ENCODE measurements around the gene LRIT3. TPM values are rescaled to one million over a fixed set of nuclear protein-coding genes. Genes with fewer than 3 reads are reported as not detected.
"Not testable (repeated sequence)": the region's sequence is repeated elsewhere in the genome, so short reads cannot be mapped to it uniquely, and the experiment has no call there.

Gene LRIT3
- polyA plus RNA-seq, 6 donors from 2014 or later, result not detected

DNA sequence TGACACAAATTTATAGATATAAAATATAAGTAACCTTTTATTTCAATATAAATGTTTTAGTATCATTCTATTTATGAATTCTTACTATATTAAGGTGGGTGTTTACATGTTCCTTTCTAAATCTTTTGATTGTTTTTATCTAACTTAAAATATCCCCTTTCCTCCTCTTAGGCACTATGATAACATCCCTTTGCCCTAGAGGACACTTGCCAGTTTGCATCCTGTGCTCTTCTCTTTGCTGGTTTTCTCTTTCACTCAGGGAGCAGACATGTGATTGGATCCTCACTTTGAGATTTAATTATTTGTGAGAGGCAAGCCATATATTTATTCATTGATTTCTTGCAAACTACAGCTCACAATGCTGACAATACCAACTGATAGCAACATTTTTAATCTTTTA is 16.2 kb downstream of the LRIT3 start:
- no peaks in the 10 kb centered on the region for H3K4me1 Mint-ChIP-seq
- DNase-seq (no peak), ATAC-seq (ENCODE audit: low read depth in 2 of 2) (no peak)
- no peaks in the 10 kb centered on the region for H3K27me3 Mint-ChIP-seq
- H3K27ac Mint-ChIP-seq, result peak overlapping the region in 1 of 6 donors; percentile 6
- H3K4me3 Mint-ChIP-seq, result no peak overlapping the region
- peaks cover 0 to 25% (median 17%) of the 10 kb centered on the region in 7 donors for H3K9me3 Mint-ChIP-seq
- H3K36me3 Mint-ChIP-seq, result no peaks in the 10 kb centered on the region

GRCh38 chr4:109870061-109870460 is 22.2 kb downstream of the LRIT3 start:
- no peaks in the 10 kb centered on the region for H3K4me1 Mint-ChIP-seq
- H3K27ac Mint-ChIP-seq, result no peak overlapping the region
- DNase-seq (no peak), ATAC-seq (ENCODE audit: low read depth in 2 of 2) (no peak)
- no peaks in the 10 kb centered on the region for H3K27me3 Mint-ChIP-seq
- H3K4me3 Mint-ChIP-seq, result no peak overlapping the region
- no peaks in the 10 kb centered on the region for H3K36me3 Mint-ChIP-seq
- H3K9me3 Mint-ChIP-seq, result peaks cover 0 to 2% (median 0%) of the 10 kb centered on the region in 7 donors

DNA sequence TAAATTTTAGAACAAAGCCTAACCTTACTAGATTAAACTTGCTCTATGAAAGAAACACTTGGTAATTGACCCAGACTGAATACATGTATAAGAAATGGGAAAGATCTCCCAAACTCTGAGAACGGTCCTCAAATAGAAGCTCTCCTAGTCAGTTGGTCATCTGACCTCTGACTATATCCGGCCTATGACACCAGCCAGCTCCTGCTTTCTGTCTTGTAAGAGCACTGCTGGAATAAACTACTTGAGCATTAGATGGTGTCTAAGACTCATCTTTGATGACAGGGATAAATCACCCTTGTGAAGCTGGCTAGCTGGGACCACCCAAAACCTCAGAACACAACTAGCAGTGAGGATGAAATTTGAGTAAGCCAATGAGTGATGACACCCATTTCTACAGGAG is 24.2 kb downstream of the LRIT3 start:
- Mint-ChIP-seq H3K9me3 (peaks cover 0 to 4% (median 0%) of the 10 kb centered on the region in 7 donors), H3K4me3 (no peak overlapping the region), H3K4me1 (no peaks in the 10 kb centered on the region), H3K27ac (peak overlapping the region in 1 of 6 donors; percentile 9), H3K27me3 (no peaks in the 10 kb centered on the region), H3K36me3 (no peaks in the 10 kb centered on the region)
- no peak for DNase-seq
- no peak for ATAC-seq (ENCODE audit: low read depth in 2 of 2)

DNA sequence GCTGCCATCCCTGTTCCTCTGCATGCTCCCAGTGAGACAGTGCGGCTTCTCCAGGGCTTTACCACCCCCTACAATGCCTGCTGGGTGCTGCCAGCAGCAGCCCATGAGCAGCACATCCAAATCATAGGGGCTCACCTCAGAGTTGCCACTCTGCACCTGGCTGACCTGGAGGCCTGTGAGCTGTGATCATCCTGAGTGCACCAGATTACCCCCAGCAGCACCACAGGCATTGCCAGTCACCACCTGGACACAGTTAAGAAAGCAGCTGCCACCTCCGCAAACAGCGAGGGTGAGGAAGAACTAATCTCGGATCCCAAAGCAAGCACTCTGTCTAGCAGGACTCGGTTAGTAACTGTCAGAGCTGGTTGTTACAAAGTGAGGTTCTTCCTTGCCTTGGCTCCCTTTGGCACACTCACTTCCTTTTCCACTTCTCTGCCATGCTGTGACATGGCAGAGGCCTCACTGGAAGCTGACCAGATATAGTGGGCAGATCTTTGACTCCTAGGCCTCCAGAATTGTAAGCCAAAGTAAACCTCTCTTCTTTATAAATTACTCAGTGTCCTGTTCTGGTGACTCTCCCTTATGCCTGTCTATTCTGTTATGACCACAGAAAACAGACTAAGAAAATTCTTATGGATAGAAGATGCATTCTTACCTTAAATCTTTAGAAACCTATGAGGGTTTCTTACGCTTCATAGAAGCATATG is 25.2 kb downstream of the LRIT3 start:
- no peak for ATAC-seq (ENCODE audit: low read depth in 2 of 2)
- Mint-ChIP-seq H3K36me3 (no peaks in the 10 kb centered on the region), H3K9me3 (peaks cover 0 to 4% (median 0%) of the 10 kb centered on the region in 7 donors)

GRCh38 chr4:109873791-109874514 is 26.0 kb downstream of the LRIT3 start:
- Mint-ChIP-seq H3K9me3 (peaks cover 0 to 4% (median 0%) of the 10 kb centered on the region in 7 donors), H3K4me3 (no peak overlapping the region), H3K27me3 (peaks cover 0 to 8% (median 0%) of the 10 kb centered on the region in 3 donors), H3K36me3 (no peaks in the 10 kb centered on the region), H3K27ac (no peak overlapping the region), H3K4me1 (no peaks in the 10 kb centered on the region)
- no peak for DNase-seq
- no peak for ATAC-seq (ENCODE audit: low read depth in 2 of 2)

More for the DNA sequence above, 25.2 kb downstream of the LRIT3 start:
- no peaks in the 10 kb centered on the region for H3K4me1 Mint-ChIP-seq
- no peak overlapping the region for H3K27ac Mint-ChIP-seq
- DNase-seq, result no peak
- H3K27me3 Mint-ChIP-seq, result peaks cover 0 to 8% (median 0%) of the 10 kb centered on the region in 3 donors
- no peak overlapping the region for H3K4me3 Mint-ChIP-seq

DNA sequence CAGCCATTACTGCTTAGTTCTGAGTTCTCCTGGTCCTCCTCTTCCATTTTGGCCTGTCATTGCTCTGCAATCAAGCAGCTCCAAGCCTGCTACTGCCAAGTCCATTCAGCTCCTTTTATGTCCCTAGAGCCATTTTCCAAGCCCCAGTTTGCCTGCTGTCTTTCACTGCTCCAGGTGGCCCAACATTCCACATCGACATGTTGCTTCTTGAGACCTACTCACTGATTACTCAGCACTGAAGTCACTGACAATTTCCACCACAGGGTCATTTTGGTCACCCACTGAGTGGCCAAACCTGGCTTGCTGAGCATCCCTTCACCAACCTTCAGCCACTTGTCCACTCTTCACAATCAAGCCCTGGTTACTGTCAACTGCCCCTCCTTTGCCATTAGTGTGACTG is 27.2 kb downstream of the LRIT3 start:
- H3K4me3 Mint-ChIP-seq, result no peak overlapping the region
- no peaks in the 10 kb centered on the region for H3K36me3 Mint-ChIP-seq
- no peak overlapping the region for H3K27ac Mint-ChIP-seq
- DNase-seq (no peak), ATAC-seq (ENCODE audit: low read depth in 2 of 2) (no peak)
- H3K27me3 Mint-ChIP-seq, result peaks cover 0 to 18% (median 4%) of the 10 kb centered on the region in 3 donors
- no peaks in the 10 kb centered on the region for H3K4me1 Mint-ChIP-seq
- H3K9me3 Mint-ChIP-seq, result peaks cover 0 to 4% (median 0%) of the 10 kb centered on the region in 7 donors

GRCh38 chr4:109875553-109875952 is 27.6 kb downstream of the LRIT3 start:
- not testable (repeated sequence) for DNase-seq; ATAC-seq (ENCODE audit: low read depth in 2 of 2); H3K4me3 Mint-ChIP-seq; H3K9me3 Mint-ChIP-seq; H3K4me1 Mint-ChIP-seq; H3K36me3 Mint-ChIP-seq; H3K27ac Mint-ChIP-seq
- H3K27me3 Mint-ChIP-seq, result peaks cover 0 to 18% (median 4%) of the 10 kb centered on the region in 3 donors

DNA sequence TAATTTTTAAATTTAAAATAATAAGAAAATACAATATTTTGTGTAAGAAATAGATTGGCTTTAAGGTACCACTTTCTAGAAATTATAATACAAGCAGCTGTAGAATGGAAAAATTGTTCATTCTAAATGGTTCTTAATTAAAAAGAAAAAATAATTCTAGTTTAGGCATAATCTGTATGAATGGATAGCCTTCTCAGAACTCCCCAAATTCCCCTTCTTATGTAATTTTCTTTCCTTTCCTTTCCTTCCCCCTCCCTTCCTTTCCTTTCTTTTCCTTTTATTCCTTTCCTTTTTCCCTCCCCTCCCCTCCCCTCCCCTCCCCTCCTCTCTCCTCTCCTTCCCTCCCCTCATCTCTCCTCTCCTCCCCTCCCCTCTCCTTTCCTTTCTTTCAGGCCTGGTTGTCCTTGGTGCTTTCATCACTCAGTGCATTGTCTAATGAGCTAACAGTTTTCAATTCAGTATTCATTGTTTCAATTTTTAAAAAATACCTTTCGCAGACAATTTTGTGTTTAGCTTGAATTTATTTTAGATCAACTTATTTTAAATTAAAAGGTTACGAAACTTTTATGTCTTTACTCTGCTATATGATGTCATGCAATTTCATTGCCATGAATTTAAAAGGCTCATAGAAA is 28.8 kb downstream of the LRIT3 start:
- H3K36me3 Mint-ChIP-seq, result no peaks in the 10 kb centered on the region
- no peak for ATAC-seq (ENCODE audit: low read depth in 2 of 2)

GRCh38 chr4:109877400-109877799 is 29.5 kb downstream of the LRIT3 start:
- Mint-ChIP-seq H3K4me3 (no peak overlapping the region), H3K27ac (no peak overlapping the region), H3K9me3 (peaks cover 0 to 4% (median 0%) of the 10 kb centered on the region in 7 donors), H3K27me3 (peaks cover 4 to 28% (median 5%) of the 10 kb centered on the region in 3 donors), H3K4me1 (no peaks in the 10 kb centered on the region), H3K36me3 (no peaks in the 10 kb centered on the region)
- no peak for ATAC-seq (ENCODE audit: low read depth in 2 of 2)
- no peak for DNase-seq

More for the DNA sequence above, 28.8 kb downstream of the LRIT3 start:
- Mint-ChIP-seq H3K9me3 (peaks cover 0 to 4% (median 0%) of the 10 kb centered on the region in 7 donors), H3K27me3 (peaks cover 0 to 28% (median 4%) of the 10 kb centered on the region in 3 donors), H3K27ac (no peak overlapping the region), H3K4me1 (no peaks in the 10 kb centered on the region), H3K4me3 (no peak overlapping the region)
- no peak for DNase-seq

GRCh38 chr4:109878355-109878754 is 30.4 kb downstream of the LRIT3 start:
- peaks cover 0 to 4% (median 0%) of the 10 kb centered on the region in 7 donors for H3K9me3 Mint-ChIP-seq
- DNase-seq (no peak), ATAC-seq (ENCODE audit: low read depth in 2 of 2) (no peak)
- H3K4me3 Mint-ChIP-seq, result peak overlapping the region in 1 of 8 donors; percentile 64
- H3K4me1 Mint-ChIP-seq, result no peaks in the 10 kb centered on the region
- H3K27me3 Mint-ChIP-seq, result peaks cover 4 to 28% (median 8%) of the 10 kb centered on the region in 3 donors
- H3K36me3 Mint-ChIP-seq, result no peaks in the 10 kb centered on the region
- no peak overlapping the region for H3K27ac Mint-ChIP-seq

DNA sequence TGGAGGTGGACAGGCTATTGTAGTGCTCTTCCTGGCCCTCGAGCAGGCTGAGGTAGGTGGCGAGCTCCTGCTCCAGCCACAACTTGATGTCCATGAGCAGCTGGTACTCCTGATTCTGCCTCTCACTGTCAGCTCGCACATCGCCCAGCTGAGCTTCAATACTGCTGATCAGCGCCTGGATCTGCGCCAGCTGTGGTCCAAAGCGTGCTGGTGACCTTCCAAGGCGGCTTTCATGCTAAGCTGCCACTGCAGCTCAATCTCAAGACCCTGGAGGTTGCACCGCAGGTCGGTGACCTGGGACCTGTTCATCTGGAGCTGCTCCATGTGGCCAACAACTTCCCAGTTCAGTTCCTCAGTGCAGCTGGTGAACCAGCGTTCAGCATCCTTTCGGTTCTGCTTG is 31.2 kb downstream of the LRIT3 start:
- Mint-ChIP-seq H3K27ac (no peak overlapping the region), H3K27me3 (peaks cover 4 to 28% (median 8%) of the 10 kb centered on the region in 3 donors), H3K4me1 (no peaks in the 10 kb centered on the region), H3K4me3 (no peak overlapping the region), H3K9me3 (peaks cover 0 to 4% (median 0%) of the 10 kb centered on the region in 7 donors), H3K36me3 (no peaks in the 10 kb centered on the region)
- DNase-seq, result no peak
- no peak for ATAC-seq (ENCODE audit: low read depth in 2 of 2)

- Mint-ChIP-seq H3K4me1 (no peaks in the 10 kb centered on the region), H3K4me3 (no peak overlapping the region), H3K27me3 (peaks cover 4 to 28% (median 8%) of the 10 kb centered on the region in 3 donors), H3K27ac (no peak overlapping the region), H3K9me3 (peaks cover 0 to 4% (median 0%) of the 10 kb centered on the region in 7 donors), H3K36me3 (no peaks in the 10 kb centered on the region)
- ATAC-seq (ENCODE audit: low read depth in 2 of 2) (no peak), DNase-seq (no peak)
Observed at GRCh38 chr4:109879636-109880314, 31.9 kb downstream of the LRIT3 start.

DNA sequence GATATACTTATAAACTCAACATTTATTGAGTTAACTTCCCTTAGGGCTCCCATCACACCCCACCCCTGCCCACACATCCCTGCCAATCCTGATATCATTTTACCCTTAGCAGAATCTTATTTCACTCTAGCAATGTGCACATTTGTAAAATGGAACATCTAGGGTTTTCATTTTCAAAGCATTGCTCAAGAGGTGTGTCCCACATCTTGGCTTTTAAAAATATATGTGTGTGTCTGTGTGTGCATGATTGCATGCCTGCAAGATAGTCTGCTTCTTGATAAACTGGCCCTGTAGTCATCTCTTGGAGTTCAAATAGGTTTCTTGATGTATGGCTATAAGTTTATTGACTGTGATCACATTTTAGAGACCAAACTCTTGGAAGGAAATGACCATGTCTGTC is 38.4 kb downstream of the LRIT3 start:
- no peak for DNase-seq
- H3K27me3 Mint-ChIP-seq, result peaks cover 0 to 8% (median 3%) of the 10 kb centered on the region in 3 donors
- no peaks in the 10 kb centered on the region for H3K9me3 Mint-ChIP-seq
- H3K4me1 Mint-ChIP-seq, result no peaks in the 10 kb centered on the region
- peak overlapping the region in 1 of 6 donors; percentile 13 for H3K27ac Mint-ChIP-seq
- H3K4me3 Mint-ChIP-seq, result no peak overlapping the region
- H3K36me3 Mint-ChIP-seq, result no peaks in the 10 kb centered on the region
- no peak for ATAC-seq (ENCODE audit: low read depth in 2 of 2)
